Middle frontal gyrus (tissue), 1 donor: Measurements from ENCODE around the gene HGF.
"Not testable (repeated sequence)": the region's sequence is repeated elsewhere in the genome, so short reads cannot be mapped to it uniquely, and the experiment has no call there.

Experiments used
- DNase-seq: peaks from one replicate; pipeline ENCODE4 v3.0.0-alpha.2; 2015; ENCODE audit warnings: low spot score; ENCODE audit errors: extremely low spot score

Gene HGF

GRCh38 chr7:81769891-81770727, at the start of gene HGF:
Gene HGF, minus strand, starts transcription at chr7:81770047. Its CDS starts 76 bp downstream, at chr7:81769971.
- no peak for DNase-seq

DNA sequence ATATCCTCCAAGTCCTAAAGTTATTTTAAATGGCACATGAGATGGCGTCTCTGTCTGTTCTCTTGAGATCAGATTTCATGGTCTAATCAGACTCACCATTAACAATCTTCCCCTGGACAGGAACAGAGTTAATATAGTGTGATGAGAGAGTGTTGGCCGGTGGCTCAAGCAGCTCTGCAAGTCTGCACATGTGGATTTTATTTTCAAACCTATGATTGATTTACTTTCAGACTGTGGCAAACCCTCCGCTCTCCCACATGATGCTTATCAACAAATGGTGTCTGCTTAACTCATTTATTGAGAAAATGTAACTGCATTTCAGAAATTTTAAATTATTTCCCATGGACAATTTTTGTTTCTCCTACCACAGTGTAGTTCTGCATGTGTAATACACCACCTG, 46.5 kb upstream of the HGF start:
- no peak for DNase-seq

- not testable (repeated sequence) for DNase-seq
These were observed 43.1 kb upstream of the HGF start for GRCh38 chr7:81812866-81813476.

- no peak for DNase-seq
These were observed 42.4 kb upstream of the HGF start for GRCh38 chr7:81811956-81812865.

DNA sequence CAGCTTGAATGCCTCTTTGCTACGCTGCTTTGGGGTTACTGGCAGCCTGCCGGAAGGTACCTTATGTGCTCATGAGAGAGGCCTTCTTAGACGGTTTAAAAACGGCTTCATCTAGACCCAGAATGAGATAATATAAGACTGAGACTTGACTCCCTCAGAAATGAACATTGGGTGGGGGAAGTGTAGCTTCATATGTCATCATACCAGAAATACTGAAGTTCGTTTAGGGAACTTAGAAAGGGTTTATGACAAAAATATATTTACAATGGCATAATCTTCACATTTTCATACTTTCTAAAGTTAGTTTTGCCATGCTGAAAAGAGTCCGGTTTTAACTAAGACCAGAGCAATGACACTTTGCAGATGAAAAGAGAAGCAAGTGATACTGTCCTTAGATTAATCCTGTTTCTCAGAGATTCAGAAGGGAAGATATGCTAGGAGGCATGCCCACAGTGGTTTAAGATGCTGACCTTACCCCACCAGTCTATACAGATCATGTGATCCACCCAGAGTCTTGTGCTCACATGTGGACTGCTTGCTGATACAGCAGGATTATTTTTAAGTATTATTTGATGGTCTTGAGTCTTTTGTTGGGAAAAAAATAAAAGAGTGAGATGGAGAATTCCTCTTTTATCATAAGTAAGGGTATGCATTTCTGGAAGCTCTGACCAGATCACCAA, 40.8 kb upstream of the HGF start:
- no peak for DNase-seq

DNA sequence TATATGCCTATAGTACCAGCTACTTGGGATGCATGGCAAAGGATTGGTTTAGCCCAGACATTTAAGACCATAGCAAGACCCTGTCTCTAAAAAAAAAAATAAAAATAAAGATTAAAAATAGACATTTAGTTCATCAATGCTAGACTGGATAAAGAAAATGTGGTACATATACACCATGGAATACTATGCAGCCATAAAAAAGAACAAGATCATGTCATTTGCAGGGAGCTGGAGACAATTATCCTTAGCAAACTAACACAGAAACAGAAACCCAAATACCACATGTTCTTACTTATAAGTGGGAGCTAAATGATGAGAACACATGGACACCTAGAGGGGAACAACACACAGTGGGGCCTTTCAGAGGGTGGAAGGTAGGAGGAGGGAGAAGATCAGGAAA, 38.5 kb upstream of the HGF start:
- DNase-seq: not testable (repeated sequence)

DNA sequence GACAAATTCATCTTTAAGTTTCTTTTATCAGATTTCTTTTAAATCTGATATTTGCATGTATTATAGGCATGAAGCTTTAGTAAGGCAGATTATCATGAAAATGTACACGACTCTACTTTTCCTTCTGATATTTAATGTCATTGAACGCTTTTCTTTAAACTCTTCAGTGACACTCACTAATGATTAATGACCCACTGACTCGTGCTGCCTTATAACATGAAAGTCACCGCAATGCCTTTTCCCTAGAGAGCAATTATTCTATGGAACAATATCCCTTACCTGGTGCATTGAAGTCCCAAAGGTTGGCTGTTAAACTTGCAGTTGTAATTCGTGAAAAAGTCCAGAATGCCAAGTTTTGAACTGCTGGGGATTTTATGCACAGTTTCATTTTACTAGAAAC, 33.4 kb upstream of the HGF start:
- no peak for DNase-seq

GRCh38 chr7:81802251-81802650, 32.4 kb upstream of the HGF start:
- DNase-seq: no peak

- DNase-seq: no peak
These were observed 31.7 kb upstream of the HGF start for GRCh38 chr7:81801532-81801931.

DNA sequence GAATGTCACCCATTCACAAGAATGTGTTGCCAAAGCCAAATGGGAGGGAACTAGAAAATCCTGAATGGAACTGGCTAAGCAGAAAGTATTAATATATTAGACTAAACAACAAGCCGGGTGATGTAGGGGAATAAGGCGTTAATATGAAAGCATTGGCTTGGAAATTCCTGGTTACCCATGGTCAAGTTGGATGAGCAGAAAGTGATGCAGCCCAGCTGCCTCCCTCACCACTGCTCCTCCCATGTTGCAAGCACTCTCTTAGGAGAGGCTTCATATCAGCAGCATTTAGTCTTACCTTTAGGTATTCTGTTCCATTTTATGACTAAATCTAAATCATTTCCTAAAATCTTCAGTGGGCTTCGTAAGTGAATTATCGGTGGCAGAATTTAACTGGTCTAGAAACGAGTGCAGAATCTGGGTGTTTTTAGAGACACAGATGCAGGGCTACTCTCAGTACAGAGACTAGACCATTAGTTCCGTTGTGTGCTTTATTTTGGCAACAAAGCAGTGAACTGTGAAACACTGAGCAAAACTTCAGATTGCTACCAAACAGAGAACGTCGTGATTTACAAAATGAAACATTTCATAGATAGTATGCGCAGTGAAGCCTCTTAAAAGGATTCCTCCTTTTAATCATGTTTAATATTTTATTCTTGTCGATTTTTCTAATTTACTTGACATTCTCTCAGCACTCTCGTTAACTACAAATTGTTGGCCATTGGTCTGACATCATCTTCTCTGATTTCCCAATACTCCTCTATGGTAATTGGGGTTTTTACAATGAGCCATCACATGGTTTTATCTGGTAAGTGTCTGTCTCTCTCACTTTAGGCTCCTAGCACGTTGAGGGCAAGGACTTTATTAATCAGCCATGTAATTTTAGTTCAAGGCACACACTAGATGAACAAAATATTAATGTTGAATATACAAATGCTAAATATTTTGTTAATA, 22.0 kb upstream of the HGF start:
- DNase-seq: no peak

DNA sequence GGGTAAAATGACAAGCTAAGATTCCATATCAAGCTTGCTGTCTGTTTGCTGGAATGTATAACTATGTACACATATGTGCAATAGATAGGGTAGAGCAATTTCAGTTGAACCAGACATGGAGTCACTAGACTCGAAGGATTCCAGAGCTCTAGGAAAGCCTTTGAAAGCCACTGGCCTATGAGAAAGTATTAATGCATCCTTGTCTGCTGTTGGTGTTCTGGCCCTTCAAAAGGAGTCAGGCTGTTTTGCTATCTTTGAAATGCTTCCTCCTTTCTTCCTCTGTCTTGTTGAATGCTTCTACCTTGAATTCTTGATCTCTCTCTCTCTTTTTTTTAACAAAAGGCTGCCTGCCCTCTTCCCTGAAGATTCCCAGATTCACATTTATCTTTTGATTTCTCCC, 20.8 kb upstream of the HGF start:
- DNase-seq: no peak

DNA sequence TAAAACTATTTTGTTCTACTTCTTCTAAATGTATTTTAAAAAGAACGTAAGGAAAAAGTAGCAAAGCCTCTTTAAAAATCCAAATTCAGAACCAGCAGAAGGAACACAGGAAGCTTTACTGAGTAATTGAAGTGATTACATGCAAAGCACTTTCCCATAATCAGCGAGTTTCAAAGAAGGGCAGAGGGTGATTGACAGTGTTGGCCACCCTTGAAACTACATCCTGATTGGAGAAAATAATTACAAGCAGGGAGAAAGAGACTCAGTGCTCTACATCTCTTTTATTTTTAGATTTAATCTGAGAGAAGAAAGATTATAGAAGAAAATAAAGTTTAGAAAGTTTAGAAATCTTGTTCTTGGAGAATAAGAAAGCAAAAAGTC, 20.3 kb upstream of the HGF start:
- no peak for DNase-seq

GRCh38 chr7:81789406-81790119, 19.7 kb upstream of the HGF start:
- no peak for DNase-seq

DNA sequence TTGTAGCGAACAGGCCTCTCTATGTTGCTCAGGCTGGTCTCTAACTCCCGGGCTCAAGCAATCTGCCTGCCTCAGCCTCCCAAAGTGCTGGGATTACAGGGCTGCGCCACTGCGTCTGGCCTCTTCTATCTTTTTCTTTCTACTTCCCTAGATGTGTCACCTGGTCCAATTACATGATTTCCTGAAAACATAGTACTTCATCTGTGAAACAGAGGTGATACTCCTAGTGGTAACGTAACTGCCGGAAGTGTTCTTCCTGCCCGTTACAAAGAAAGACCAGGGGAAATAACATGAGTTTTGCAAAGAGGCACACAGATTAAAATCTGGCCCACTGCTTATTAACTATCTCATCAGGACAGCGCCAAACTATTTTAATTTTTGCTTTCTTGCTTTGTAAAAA, 18.4 kb upstream of the HGF start:
- DNase-seq: no peak

GRCh38 chr7:81783818-81784217, 14.0 kb upstream of the HGF start:
- DNase-seq: no peak

- DNase-seq: no peak
These were observed 11.3 kb upstream of the HGF start for GRCh38 chr7:81780914-81781693.

GRCh38 chr7:81779706-81780105, 9.9 kb upstream of the HGF start:
- DNase-seq: no peak

DNA sequence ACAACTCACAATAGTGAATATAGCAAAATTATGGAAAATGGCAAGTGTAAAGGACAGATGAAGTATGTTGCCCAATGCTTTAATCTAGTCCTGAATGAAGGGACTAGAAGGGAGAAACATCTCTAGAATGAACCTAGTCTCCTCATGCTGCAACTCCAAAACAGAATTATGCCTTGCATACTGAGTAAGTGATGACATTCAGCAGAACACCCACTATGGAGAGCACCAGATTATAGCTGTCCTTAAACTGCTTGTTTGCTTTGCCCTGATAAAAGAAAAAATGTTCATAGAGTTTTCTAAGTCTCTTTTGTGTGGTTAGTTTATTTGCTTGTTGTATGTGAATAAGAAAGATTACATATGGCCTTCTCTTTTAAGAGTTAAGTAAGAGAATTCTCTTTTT, 7.8 kb upstream of the HGF start:
- DNase-seq: no peak
